ENCODE results near the gene ARHGAP40.

DNA sequence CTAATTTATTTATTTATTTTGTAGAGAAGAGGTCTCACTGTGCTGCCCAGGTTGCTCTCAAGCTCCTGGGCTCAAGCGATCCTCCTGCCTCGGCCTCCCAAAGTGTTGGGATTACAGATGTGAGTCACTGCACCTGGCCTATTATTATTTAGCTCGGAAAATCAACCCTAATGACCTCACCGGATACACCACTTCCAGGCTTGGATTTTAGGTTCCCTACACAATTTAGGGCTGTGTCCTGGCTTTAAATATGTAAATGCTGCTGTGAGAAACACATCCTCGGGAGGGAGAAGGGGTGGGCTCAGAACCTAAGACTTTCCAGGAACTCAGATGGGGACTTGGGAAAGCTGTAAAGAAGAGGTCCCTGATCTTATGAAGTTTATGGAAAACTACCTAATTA is 71.7 kb downstream of the ARHGAP40 start:
- no peak for TF ChIP-seq GABPA (IDR thresholded peaks at IDR 0.05; ENCODE audit: borderline replicate concordance, insufficient read depth, low read length)
- TF ChIP-seq TAF1 (IDR thresholded peaks at IDR 0.05; ENCODE audit: low read depth, low read length), result no peak
- no peak for TF ChIP-seq JUN (IDR thresholded peaks at IDR 0.05; ENCODE audit: low read depth, low read length)
- TF ChIP-seq EZH2 (IDR thresholded peaks at IDR 0.05; ENCODE audit: low read depth, low read length, severe bottlenecking), result no peak
- no peak for TF ChIP-seq SP2 (IDR thresholded peaks at IDR 0.05; ENCODE audit: low read length)
- TF ChIP-seq, protein P1, sequence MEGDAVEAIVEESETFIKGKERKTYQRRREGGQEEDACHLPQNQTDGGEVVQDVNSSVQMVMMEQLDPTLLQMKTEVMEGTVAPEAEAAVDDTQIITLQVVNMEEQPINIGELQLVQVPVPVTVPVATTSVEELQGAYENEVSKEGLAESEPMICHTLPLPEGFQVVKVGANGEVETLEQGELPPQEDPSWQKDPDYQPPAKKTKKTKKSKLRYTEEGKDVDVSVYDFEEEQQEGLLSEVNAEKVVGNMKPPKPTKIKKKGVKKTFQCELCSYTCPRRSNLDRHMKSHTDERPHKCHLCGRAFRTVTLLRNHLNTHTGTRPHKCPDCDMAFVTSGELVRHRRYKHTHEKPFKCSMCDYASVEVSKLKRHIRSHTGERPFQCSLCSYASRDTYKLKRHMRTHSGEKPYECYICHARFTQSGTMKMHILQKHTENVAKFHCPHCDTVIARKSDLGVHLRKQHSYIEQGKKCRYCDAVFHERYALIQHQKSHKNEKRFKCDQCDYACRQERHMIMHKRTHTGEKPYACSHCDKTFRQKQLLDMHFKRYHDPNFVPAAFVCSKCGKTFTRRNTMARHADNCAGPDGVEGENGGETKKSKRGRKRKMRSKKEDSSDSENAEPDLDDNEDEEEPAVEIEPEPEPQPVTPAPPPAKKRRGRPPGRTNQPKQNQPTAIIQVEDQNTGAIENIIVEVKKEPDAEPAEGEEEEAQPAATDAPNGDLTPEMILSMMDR (IDR thresholded peaks at IDR 0.05; ENCODE audit: control extremely low read depth in 1 of 3, insufficient read depth in 1 of 3, low read depth in 1 of 3, low read length in 3 of 3), result no peak
- TF ChIP-seq, protein P2, sequence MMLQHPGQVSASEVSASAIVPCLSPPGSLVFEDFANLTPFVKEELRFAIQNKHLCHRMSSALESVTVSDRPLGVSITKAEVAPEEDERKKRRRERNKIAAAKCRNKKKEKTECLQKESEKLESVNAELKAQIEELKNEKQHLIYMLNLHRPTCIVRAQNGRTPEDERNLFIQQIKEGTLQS (IDR thresholded peaks at IDR 0.05; ENCODE audit: insufficient read depth, low read depth, low read length), result no peak
- TF ChIP-seq POLR2AphosphoS5 (IDR thresholded peaks at IDR 0.05; ENCODE audit: low read depth, low read length), result no peak
- TF ChIP-seq CBX5 (IDR thresholded peaks at IDR 0.05; ENCODE audit: low read depth, low read length), result no peak
- TF ChIP-seq SIRT6 (IDR thresholded peaks at IDR 0.05; ENCODE audit: low read length), result no peak
- TF ChIP-seq SIN3A (conservative IDR thresholded peaks at IDR 0.05 in 1 of 2, IDR thresholded peaks at IDR 0.05 in 1 of 2; ENCODE audit: low read depth in 1 of 2, low read length in 2 of 2), result no peak

Measured in H1 (cell line).